K562 (cell line): ENCODE results near the gene CPNE6. TPM values are rescaled to one million over a fixed set of nuclear protein-coding genes. Genes with fewer than 3 reads are reported as not detected.

Experiments used
- CC2D1A ChIP-seq: fragments of 450-650 bp; IDR thresholded peaks from 2 replicates; pipeline ENCODE4 v1.6.1; 2017; ENCODE audit warnings: mild to moderate bottlenecking
- CEBPG ChIP-seq, 3 experiments: fragments of 200-800 bp in 1 of 3; sonication (Bioruptor generic) in 1 of 3; sonication (generic) in 1 of 3; formaldehyde crosslinking in 1 of 3; IDR thresholded peaks in 2 of 3; conservative IDR thresholded peaks in 1 of 3; 2 replicates each; pipeline versions ENCODE4 v1.6.1 to v1.8.0; 2016 to 2022; ENCODE audit warnings: missing compliant biosample characterization in 2 of 3, missing genetic modification characterization in 2 of 3, mild to moderate bottlenecking in 1 of 3, missing genetic modification reagents in 1 of 3
- CREB3L1 ChIP-seq: fragments of 450-650 bp; IDR thresholded peaks from 2 replicates; pipeline ENCODE4 v1.6.1; 2014; ENCODE audit warnings: low read depth, mild to moderate bottlenecking, moderate library complexity, borderline replicate concordance
- DMBX1 ChIP-seq: fragments of 250-450 bp; sonication (Bioruptor Pico); IDR thresholded peaks from 2 replicates; pipeline ENCODE4 v1.8.0; 2022; ENCODE audit warnings: inconsistent platforms, mild to moderate bottlenecking, moderate library complexity, borderline replicate concordance
- ETV6 ChIP-seq, 3 experiments: fragments of 150-350 bp in 1 of 3; sonication (generic) in 1 of 3; formaldehyde crosslinking in 1 of 3; IDR thresholded peaks; 2 replicates each; pipeline versions ENCODE4 v1.6.1 to v1.8.0; 2014 to 2022; ENCODE audit warnings: borderline replicate concordance in 2 of 3, low read depth in 2 of 3, antibody characterized with exemption in 1 of 3, low read length in 1 of 3, mild to moderate bottlenecking in 1 of 3, missing genetic modification reagents in 1 of 3
- GTF2B ChIP-seq: IDR thresholded peaks from 2 replicates; pipeline ENCODE4 v1.6.1; 2011; ENCODE audit not compliant: insufficient read length; ENCODE audit errors: extremely low read depth
- HEY1 ChIP-seq: fragments of 250-450 bp; sonication (Bioruptor Pico); IDR thresholded peaks from 2 replicates; pipeline ENCODE4 v1.5.0; 2020; ENCODE audit warnings: mild to moderate bottlenecking, moderate library complexity, borderline replicate concordance
- ILF3 ChIP-seq: fragments of 450-650 bp; IDR thresholded peaks from 2 replicates; pipeline ENCODE4 v1.6.1; 2018; ENCODE audit warnings: antibody characterized with exemption, mild to moderate bottlenecking, moderate library complexity, borderline replicate concordance
- ILK ChIP-seq: fragments of 450-650 bp; IDR thresholded peaks from 2 replicates; pipeline ENCODE4 v1.6.1; 2016; ENCODE audit warnings: missing genetic modification characterization, low read depth, mild to moderate bottlenecking, missing compliant biosample characterization, moderate library complexity, borderline replicate concordance
- NR2C2 ChIP-seq, 2 experiments: fragments of 200-800 bp in 1 of 2; sonication (Bioruptor generic) in 1 of 2; sonication (generic) in 1 of 2; formaldehyde crosslinking in 1 of 2; IDR thresholded peaks; 2 replicates each; pipeline versions ENCODE4 v1.6.1 to v1.8.0; 2016 to 2022; ENCODE audit warnings: mild to moderate bottlenecking in 1 of 2, missing compliant biosample characterization in 1 of 2, missing genetic modification characterization in 1 of 2, missing genetic modification reagents in 1 of 2
- PHF21A ChIP-seq: fragments of 450-650 bp; IDR thresholded peaks from 2 replicates; pipeline ENCODE4 v1.6.1; 2017; ENCODE audit warnings: low read depth, borderline replicate concordance
- PRDM10 ChIP-seq: fragments of 450-650 bp; IDR thresholded peaks from 2 replicates; pipeline ENCODE4 v1.6.1; 2018; ENCODE audit not compliant: partially characterized antibody
- SAFB2 ChIP-seq: fragments of 200-400 bp; formaldehyde crosslinking; IDR thresholded peaks from 2 replicates; pipeline ENCODE4 v1.6.1; 2018; ENCODE audit warnings: borderline replicate concordance, low read length, low read depth, moderate library complexity; ENCODE audit not compliant: severe bottlenecking
- SMAD3 ChIP-seq: fragments of 450-650 bp; formaldehyde crosslinking; conservative IDR thresholded peaks from 2 replicates; pipeline ENCODE4 v1.4.0; 2020; ENCODE audit warnings: mild to moderate bottlenecking
- SMARCB1 ChIP-seq: IDR thresholded peaks from 2 replicates; pipeline ENCODE4 v1.6.1; 2011; ENCODE audit warnings: improper control_type of control experiment, low read depth; ENCODE audit not compliant: insufficient read length
- TRIM28 ChIP-seq: fragments of 450-650 bp; IDR thresholded peaks from 2 replicates; pipeline ENCODE4 v1.6.1; 2017
- U2AF1 ChIP-seq: fragments of 200-400 bp; formaldehyde crosslinking; optimal IDR thresholded peaks from 2 replicates; pipeline ENCODE3; 2017; ENCODE audit warnings: mild to moderate bottlenecking, low read depth, low read length, moderate library complexity
- YBX1 ChIP-seq: fragments of 450-650 bp; IDR thresholded peaks from 2 replicates; pipeline ENCODE4 v1.7.1; 2016; ENCODE audit warnings: mild to moderate bottlenecking
- ZKSCAN3 ChIP-seq: fragments of 250-450 bp; sonication (Bioruptor Pico); IDR thresholded peaks from 2 replicates; pipeline ENCODE4 v1.4.0; 2020
- ZNF263 ChIP-seq: sonication (generic); formaldehyde crosslinking; IDR thresholded peaks from 2 replicates; pipeline ENCODE4 v1.8.0; 2022; ENCODE audit warnings: mild to moderate bottlenecking, missing genetic modification reagents, borderline replicate concordance
- ZNF282 ChIP-seq: sonication (generic); formaldehyde crosslinking; IDR thresholded peaks from 2 replicates; pipeline ENCODE4 v1.8.1; 2023; ENCODE audit warnings: missing genetic modification reagents
- polyA plus RNA-seq, 8 experiments: library from polyadenylated mRNA; depleted of rRNA in 4 of 8; stranded (reverse) in 5 of 8; unstranded in 3 of 8; fragments of >200 nt; fragmentation: Nextera tagmentation in 2 of 8; fragmentation: Illumina TruSeq in 1 of 8; extraction: Ambion mirVana in 2 of 8; extraction: Trizol in 1 of 8; gene quantifications; 2 replicates each; pipeline versions ENCODE4 v1.2.1 to v1.2.3, GENCODE V29; 2011 to 2014; ENCODE audit warnings: inconsistent platforms in 1 of 8, missing spikeins in 1 of 8
- total RNA-seq, 7 experiments: library from RNA; depleted of rRNA in 6 of 7; stranded (reverse); fragments of >200 nt in 6 of 7; fragmentation: Illumina TruSeq in 2 of 7; extraction: Trizol in 2 of 7; gene quantifications; 2 replicates each; pipeline versions ENCODE4 v1.2.1 to v1.2.3, GENCODE V29; 2011 to 2021; ENCODE audit warnings: low replicate concordance in 1 of 7

The CPNE6 gene
- total and polyA plus RNA-seq, 9 of the 15 experiments (the other 6 are each of a cell fraction or from before 2014, with no cell fraction given), result not detected

GRCh38 chr14:24113801-24114531, 42.6 kb downstream of the CPNE6 start (continued):
- TF ChIP-seq PHF21A (no peak), CREB3L1 (peak; percentile 53; the same call in 1 of the 2 replicates), GTF2B (peak; percentile 42), U2AF1 (no peak), DMBX1 (CRISPR knock-in tag) (0 out of 2 replicates have a peak, but pooled peaks have one; percentile 18), PRDM10 (no peak), ETV6 (IDR thresholded peaks at IDR 0.05; ENCODE audit: borderline replicate concordance in 1 of 2, low read depth in 2 of 2, low read length in 1 of 2) (no peak), ETV6 (CRISPR knock-in tag; IDR thresholded peaks at IDR 0.05; ENCODE audit: borderline replicate concordance) (no peak), TRIM28 (no peak; the same call in none of the 2 replicates), CEBPG (CRISPR knock-in tag; IDR thresholded peaks at IDR 0.05) (peak; percentile 79), CEBPG (tag; conservative IDR thresholded peaks at IDR 0.05 in 1 of 2, IDR thresholded peaks at IDR 0.05 in 1 of 2) (peak; percentile 62 to 63; a peak in 2 of 4 replicates), ILK (tag) (no peak), ILF3 (no peak), SMAD3 (CRISPR knock-in tag) (no peak), NR2C2 (CRISPR knock-in tag; IDR thresholded peaks at IDR 0.05) (no peak), NR2C2 (tag; IDR thresholded peaks at IDR 0.05) (no peak; the same call in none of the 2 replicates), ZNF263 (CRISPR knock-in tag) (no peak), ZNF282 (CRISPR knock-in tag) (no peak), HEY1 (CRISPR knock-in tag) (no peak), SMARCB1 (no peak), CC2D1A (0 out of 2 replicates have a peak, but pooled peaks have one; percentile 35), YBX1 (no peak), ZKSCAN3 (CRISPR knock-in tag) (no peak), SAFB2 (no peak)
